Cardiac muscle cell (in vitro differentiated cells and primary cell): ENCODE data around the gene YAE1. TPM values are rescaled to one million over a fixed set of nuclear protein-coding genes. Genes with fewer than 3 reads are reported as not detected.

ENCODE experiments used
- DNase-seq, 2 donors: peaks; one replicate each; pipeline versions ENCODE4 v3.0.0 to v3.0.0-alpha.2; 2010 to 2017; ENCODE audit warnings: low read depth in 1 of 2, low spot score in 1 of 2
- H3K27ac ChIP-seq: fragments of 200-600 bp; sonication (generic); 2 replicates; pipeline ENCODE4 v1.5.1; 2016
- H3K27me3 ChIP-seq: fragments of 200-600 bp; sonication (generic); 2 replicates; pipeline ENCODE4 v1.6.0; 2016; ENCODE audit warnings: control low read depth
- H3K36me3 ChIP-seq: fragments of 200-600 bp; sonication (generic); 2 replicates; pipeline ENCODE4 v1.5.1; 2016; ENCODE audit warnings: control low read depth
- H3K4me1 ChIP-seq: fragments of 200-600 bp; sonication (generic); 2 replicates; pipeline ENCODE4 v1.8.1; 2017; ENCODE audit warnings: low read depth, mild to moderate bottlenecking, mixed run types
- H3K4me3 ChIP-seq: fragments of 200-600 bp; sonication (generic); 2 replicates; pipeline ENCODE4 v1.5.1; 2016; ENCODE audit warnings: mild to moderate bottlenecking
- H3K9me3 ChIP-seq: fragments of 200-600 bp; sonication (generic); 2 replicates; pipeline ENCODE4 v1.5.1; 2017; ENCODE audit warnings: low read depth, mild to moderate bottlenecking, control low read depth
- CTCF ChIP-seq: IDR thresholded peaks from 2 replicates; pipeline ENCODE4 v1.5.1; 2012; ENCODE audit warnings: low read depth, mild to moderate bottlenecking, low read length
- polyA plus RNA-seq: library from polyadenylated mRNA; unstranded; fragments of >200 nt; fragmentation: Nextera tagmentation; extraction: Ambion mirVana; gene quantifications from 2 replicates; pipeline ENCODE4 v1.2.1, GENCODE V29; 2016
- total RNA-seq: library from RNA; depleted of rRNA; stranded (reverse); fragments of >200 nt; gene quantifications from 2 replicates; pipeline ENCODE4 v1.2.3, GENCODE V29; 2016

The YAE1 gene
- total and polyA plus RNA-seq, 2 experiments from 2014 or later: 33.7 to 50.6 TPM

- Histone ChIP-seq H3K27ac (no peak overlapping the region), H3K9me3 (no peaks in the 10 kb centered on the region), H3K36me3 (no peaks in the 10 kb centered on the region), H3K4me1 (no peaks in the 10 kb centered on the region), H3K27me3 (no peaks in the 10 kb centered on the region), H3K4me3 (no peak overlapping the region)
- TF ChIP-seq CTCF: no peak
- DNase-seq: no peak
Observed at GRCh38 chr7:39532832-39533231, 33.4 kb upstream of the YAE1 start.

GRCh38 chr7:39534599-39534998 lies 31.6 kb upstream of the YAE1 start:
- no peaks in the 10 kb centered on the region for H3K9me3 ChIP-seq
- no peak overlapping the region for H3K4me3 ChIP-seq
- H3K36me3 ChIP-seq: no peaks in the 10 kb centered on the region
- no peak for TF ChIP-seq CTCF
- H3K27me3 ChIP-seq: no peaks in the 10 kb centered on the region
- no peak overlapping the region for H3K27ac ChIP-seq
- DNase-seq: no peak
- H3K4me1 ChIP-seq: no peaks in the 10 kb centered on the region

DNA sequence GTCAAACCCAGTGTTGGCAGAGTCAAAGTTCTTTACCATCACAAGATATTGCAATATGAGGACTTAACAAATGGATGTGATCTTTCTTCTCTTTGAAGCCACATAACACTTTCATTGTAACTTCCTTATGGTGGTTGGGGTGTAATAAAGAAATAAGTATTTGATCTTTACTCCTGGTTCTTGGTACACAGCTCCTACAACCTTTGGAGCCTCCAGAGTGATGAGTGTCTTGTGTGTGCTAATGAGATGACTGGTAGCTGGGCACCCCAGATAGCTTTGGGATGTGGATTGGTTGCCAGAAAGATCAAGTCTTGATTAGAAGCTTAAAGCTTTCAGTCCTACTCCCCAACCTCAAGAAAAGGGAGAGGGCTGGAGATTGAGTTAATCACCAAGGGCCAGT lies 31.1 kb upstream of the YAE1 start:
- Histone ChIP-seq H3K4me3 (no peak overlapping the region), H3K9me3 (no peaks in the 10 kb centered on the region), H3K27ac (no peak overlapping the region), H3K36me3 (no peaks in the 10 kb centered on the region), H3K27me3 (no peaks in the 10 kb centered on the region), H3K4me1 (no peaks in the 10 kb centered on the region)
- no peak for DNase-seq
- TF ChIP-seq CTCF: no peak

- no peak for DNase-seq
- Histone ChIP-seq H3K27me3 (no peaks in the 10 kb centered on the region), H3K9me3 (no peaks in the 10 kb centered on the region), H3K4me3 (no peak overlapping the region), H3K36me3 (no peaks in the 10 kb centered on the region), H3K4me1 (no peaks in the 10 kb centered on the region), H3K27ac (no peak overlapping the region)
- TF ChIP-seq CTCF: no peak
Observed at GRCh38 chr7:39535720-39536119, 30.5 kb upstream of the YAE1 start.

- DNase-seq: peak in 1 of 2 donors; percentile 30
- Histone ChIP-seq H3K27me3 (no peaks in the 10 kb centered on the region), H3K4me3 (no peak overlapping the region), H3K27ac (no peak overlapping the region), H3K4me1 (no peaks in the 10 kb centered on the region), H3K36me3 (no peaks in the 10 kb centered on the region), H3K9me3 (no peaks in the 10 kb centered on the region)
- no peak for TF ChIP-seq CTCF
Observed at GRCh38 chr7:39536951-39537350, 29.3 kb upstream of the YAE1 start.

DNA sequence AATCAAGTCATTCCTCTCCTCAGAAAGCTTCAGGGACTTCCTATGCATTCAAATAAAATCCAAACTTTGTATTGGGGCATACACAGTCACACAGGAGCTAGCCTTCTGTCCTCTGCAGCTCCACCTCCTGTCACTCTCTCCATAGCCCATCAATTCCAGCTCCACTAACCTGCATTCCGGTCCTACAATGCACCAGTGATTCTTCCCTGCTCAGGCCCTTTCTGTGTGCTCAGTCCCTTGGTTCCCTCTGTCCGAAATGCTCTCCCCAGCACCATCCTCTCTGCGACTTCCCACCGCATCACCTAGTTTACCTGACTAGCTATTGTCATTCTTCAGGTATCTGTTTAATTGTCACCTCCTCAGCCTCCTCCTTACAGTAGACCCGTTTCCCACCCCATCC lies 26.4 kb upstream of the YAE1 start:
- no peaks in the 10 kb centered on the region for H3K9me3 ChIP-seq
- no peaks in the 10 kb centered on the region for H3K27me3 ChIP-seq
- H3K27ac ChIP-seq: no peak overlapping the region
- no peak for DNase-seq
- TF ChIP-seq CTCF: no peak
- no peaks in the 10 kb centered on the region for H3K36me3 ChIP-seq
- H3K4me1 ChIP-seq: no peaks in the 10 kb centered on the region
- H3K4me3 ChIP-seq: no peak overlapping the region
